Left colon (tissue), 2 donors: Measurements from ENCODE around the gene PLCH1. TPM values are rescaled to one million over a fixed set of nuclear protein-coding genes. Genes with fewer than 3 reads are reported as not detected.

ENCODE experiments used
- ATAC-seq: fragments of 200-7000 bp; cut with Tn5 transposase; one replicate; pipeline ENCODE4 v1.9.1; 2020; ENCODE audit warnings: mild to moderate bottlenecking, moderate library complexity
- DNase-seq, 2 donors: peaks; one replicate each; pipeline ENCODE4 v3.0.0-alpha.2; 2020
- intact Hi-C, 2 donors: fragments of 100-400 bp; cut with DNase I in 1 of 2; cut with micrococcal nuclease in 1 of 2; formaldehyde crosslinking; loops; one replicate each; pipeline versions ENCODE4 v1.11.2 to v1.14.0; 2022; cut with DNase I, micrococcal nuclease
- total RNA-seq, 2 donors: library from RNA; stranded (reverse); fragmentation: NEBNext Ultra II Directional; extraction: Animal tissue kit (Norgen Biotek cat#: 25700); gene quantifications; one replicate each; pipeline ENCODE4 v1.2.1, GENCODE V29; 2021
- donor health status: DM: no; HTN: no; CAD: no.
- donor health status: DM: yes; HTN: yes; CAD: no.

PLCH1 gene
- total RNA-seq, 2 donors from 2014 or later, result 7.1 to 8.5 TPM

- no peak for DNase-seq
- ATAC-seq, result no peak
- intact Hi-C loops, result loop anchor here in 1 of 2 donors (10.0 kb wide), 1 partner anchor 317 kb away; no protein-coding TSS in a partner anchor
Measured at GRCh38 chr3:155387571-155387970, 357.3 kb downstream of the PLCH1 start.

- intact Hi-C loops, result loop anchor here in 1 of 2 donors (10.0 kb wide), 1 partner anchor 318 kb away; no protein-coding TSS in a partner anchor
- ATAC-seq (no peak), DNase-seq (no peak)
Measured at GRCh38 chr3:155386919-155387318, 358.0 kb downstream of the PLCH1 start.

GRCh38 chr3:155385896-155386625 lies 358.8 kb downstream of the PLCH1 start:
- no peak for ATAC-seq
- intact Hi-C loops, result loop anchor here in 1 of 2 donors (10.0 kb wide), 1 partner anchor 319 kb away; no protein-coding TSS in a partner anchor

GRCh38 chr3:155382396-155383042 lies 362.4 kb downstream of the PLCH1 start:
- intact Hi-C loops, result loop anchor here in 1 of 2 donors (10.0 kb wide), 1 partner anchor 322 kb away; no protein-coding TSS in a partner anchor
- ATAC-seq (peak; percentile 100), DNase-seq (peak; percentile 56 to 89)

More at GRCh38 chr3:155385896-155386625, 358.8 kb downstream of the PLCH1 start:
- DNase-seq, result no peak

GRCh38 chr3:155377847-155378246 lies 367.0 kb downstream of the PLCH1 start:
- intact Hi-C loops, result no loop called here
- ATAC-seq (no peak), DNase-seq (no peak)

GRCh38 chr3:155377071-155377470 lies 367.8 kb downstream of the PLCH1 start:
- ATAC-seq (no peak), DNase-seq (no peak)
- intact Hi-C loops, result no loop called here

GRCh38 chr3:155372281-155372680 lies 372.6 kb downstream of the PLCH1 start:
- no peak for DNase-seq
- ATAC-seq, result no peak
- intact Hi-C loops, result no loop called here

- ATAC-seq, result no peak
- intact Hi-C loops, result no loop called here
Measured at GRCh38 chr3:155370764-155371503, 373.9 kb downstream of the PLCH1 start.

GRCh38 chr3:155370198-155370597 lies 374.7 kb downstream of the PLCH1 start:
- intact Hi-C loops, result no loop called here
- ATAC-seq, result no peak

More at GRCh38 chr3:155370764-155371503, 373.9 kb downstream of the PLCH1 start:
- no peak for DNase-seq

GRCh38 chr3:155369735-155370134 lies 375.1 kb downstream of the PLCH1 start:
- DNase-seq (no peak), ATAC-seq (no peak)
- intact Hi-C loops, result no loop called here

More at GRCh38 chr3:155370198-155370597, 374.7 kb downstream of the PLCH1 start:
- peak in 1 of 2 donors; percentile 6 for DNase-seq

GRCh38 chr3:155369244-155369643 lies 375.6 kb downstream of the PLCH1 start:
- ATAC-seq (no peak), DNase-seq (no peak)
- intact Hi-C loops, result no loop called here

GRCh38 chr3:155368786-155369185 lies 376.1 kb downstream of the PLCH1 start:
- intact Hi-C loops, result no loop called here
- no peak for ATAC-seq
- DNase-seq, result no peak

GRCh38 chr3:155367506-155367905 lies 377.4 kb downstream of the PLCH1 start:
- intact Hi-C loops, result no loop called here
- DNase-seq (no peak), ATAC-seq (no peak)

GRCh38 chr3:155365178-155365783 lies 379.6 kb downstream of the PLCH1 start:
- no peak for DNase-seq
- no peak for ATAC-seq
- intact Hi-C loops, result no loop called here

GRCh38 chr3:155364492-155364891 lies 380.4 kb downstream of the PLCH1 start:
- DNase-seq, result no peak
- no peak for ATAC-seq
- intact Hi-C loops, result no loop called here

- intact Hi-C loops, result no loop called here
- DNase-seq (no peak), ATAC-seq (no peak)
Measured at GRCh38 chr3:155363690-155364070, 381.2 kb downstream of the PLCH1 start.

- DNase-seq (no peak), ATAC-seq (no peak)
- intact Hi-C loops, result no loop called here
Measured at GRCh38 chr3:155362808-155363689, 381.8 kb downstream of the PLCH1 start.

- intact Hi-C loops, result no loop called here
- DNase-seq, result no peak
- ATAC-seq, result no peak
Measured at GRCh38 chr3:155360281-155360680, 384.6 kb downstream of the PLCH1 start.
